ENCODE data around the gene MICU2. TPM values are rescaled to one million over a fixed set of nuclear protein-coding genes. Genes with fewer than 3 reads are reported as not detected.

MICU2 gene
- total and polyA plus RNA-seq, 5 donors from 2014 or later, result 38.8 to 50.5 (median 45.5) TPM

DNA sequence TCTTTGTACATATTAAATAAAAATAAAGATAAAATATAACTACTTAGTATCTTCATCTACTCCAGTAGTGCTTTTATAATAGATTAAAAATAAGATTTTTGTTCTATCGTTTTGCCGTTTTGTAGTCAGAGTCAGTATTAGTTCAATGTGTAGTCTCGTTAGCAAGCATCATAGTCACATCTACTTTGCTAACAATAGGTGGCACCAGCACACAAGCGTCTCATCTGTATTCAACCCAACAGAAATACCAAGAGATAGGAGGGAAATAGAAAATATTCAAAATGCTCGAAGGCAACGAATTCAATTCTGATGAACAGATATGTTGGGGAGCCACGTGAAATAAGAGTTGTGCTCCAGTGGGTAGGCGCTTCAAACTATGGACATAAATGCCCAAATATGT, 21.4 kb upstream of the MICU2 start:
- Histone ChIP-seq H3K9me3 (ENCODE audit: control insufficient read depth in 2 of 2, low read length in 2 of 2) (no peaks in the 10 kb centered on the region), H3K36me3 (ENCODE audit: control insufficient read depth, insufficient read depth, low read length) (no peaks in the 10 kb centered on the region), H3K4me1 (ENCODE audit: control insufficient read depth, insufficient read depth, low read length, poor library complexity, severe bottlenecking) (no peaks in the 10 kb centered on the region), H3K4me3 (ENCODE audit: low read depth, low read length) (no peak overlapping the region), H3K27ac (ENCODE audit: insufficient read depth, low read length, poor library complexity, severe bottlenecking) (no peak overlapping the region), H3K27me3 (ENCODE audit: control insufficient read depth, insufficient read depth, low read length) (peaks cover 3% of the 10 kb centered on the region)
- Mint-ChIP-seq H3K9me3 (peaks cover 0 to 3% (median 0%) of the 10 kb centered on the region in 7 donors), H3K27me3 (peaks cover 23% of the 10 kb centered on the region), H3K4me3 (no peak overlapping the region), H3K27ac (no peak overlapping the region), H3K36me3 (no peaks in the 10 kb centered on the region), H3K4me1 (no peaks in the 10 kb centered on the region)
- DNase-seq (peak in 2 of 3 donors; percentile 33 to 37), ATAC-seq (ENCODE audit: low read depth in 2 of 2) (no peak)

DNA sequence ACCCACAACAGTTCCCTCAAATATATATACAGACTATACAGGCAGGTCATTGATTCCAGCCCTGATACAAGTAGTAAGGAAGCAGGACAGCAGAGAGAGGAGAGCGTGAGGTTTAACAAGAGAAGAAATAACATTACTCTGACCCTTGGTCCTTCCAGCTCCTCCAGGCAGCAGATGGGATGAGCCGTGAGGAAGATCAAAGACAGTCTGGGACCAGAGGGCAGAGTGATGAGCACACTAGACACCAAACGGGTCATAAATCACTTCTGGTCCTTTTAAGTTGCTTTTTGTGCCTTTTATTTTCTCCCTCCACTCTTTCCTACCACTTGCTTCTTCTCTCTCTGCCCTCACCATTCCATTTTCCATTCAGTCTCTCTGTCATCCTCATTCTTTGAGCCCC, 16.9 kb upstream of the MICU2 start:
- no peak overlapping the region for H3K4me3 Mint-ChIP-seq
- H3K27me3 Mint-ChIP-seq, result peaks cover 39% of the 10 kb centered on the region
- peak overlapping the region in 1 of 3 donors; percentile 39 for H3K27ac Mint-ChIP-seq
- peaks cover 10% of the 10 kb centered on the region for H3K27me3 ChIP-seq (ENCODE audit: control insufficient read depth, insufficient read depth, low read length)
- H3K36me3 Mint-ChIP-seq, result no peaks in the 10 kb centered on the region
- peaks cover 0 to 3% (median 0%) of the 10 kb centered on the region in 7 donors for H3K9me3 Mint-ChIP-seq
- DNase-seq (no peak), ATAC-seq (ENCODE audit: low read depth in 2 of 2) (no peak)
- H3K9me3 ChIP-seq (ENCODE audit: control insufficient read depth in 2 of 2, low read length in 2 of 2), result no peaks in the 10 kb centered on the region
- H3K4me3 ChIP-seq (ENCODE audit: low read depth, low read length), result no peak overlapping the region
- no peaks in the 10 kb centered on the region for H3K36me3 ChIP-seq (ENCODE audit: control insufficient read depth, insufficient read depth, low read length)
- no peaks in the 10 kb centered on the region for H3K4me1 Mint-ChIP-seq
- H3K27ac ChIP-seq (ENCODE audit: insufficient read depth, low read length, poor library complexity, severe bottlenecking), result no peak overlapping the region
- H3K4me1 ChIP-seq (ENCODE audit: control insufficient read depth, insufficient read depth, low read length, poor library complexity, severe bottlenecking), result no peaks in the 10 kb centered on the region

DNA sequence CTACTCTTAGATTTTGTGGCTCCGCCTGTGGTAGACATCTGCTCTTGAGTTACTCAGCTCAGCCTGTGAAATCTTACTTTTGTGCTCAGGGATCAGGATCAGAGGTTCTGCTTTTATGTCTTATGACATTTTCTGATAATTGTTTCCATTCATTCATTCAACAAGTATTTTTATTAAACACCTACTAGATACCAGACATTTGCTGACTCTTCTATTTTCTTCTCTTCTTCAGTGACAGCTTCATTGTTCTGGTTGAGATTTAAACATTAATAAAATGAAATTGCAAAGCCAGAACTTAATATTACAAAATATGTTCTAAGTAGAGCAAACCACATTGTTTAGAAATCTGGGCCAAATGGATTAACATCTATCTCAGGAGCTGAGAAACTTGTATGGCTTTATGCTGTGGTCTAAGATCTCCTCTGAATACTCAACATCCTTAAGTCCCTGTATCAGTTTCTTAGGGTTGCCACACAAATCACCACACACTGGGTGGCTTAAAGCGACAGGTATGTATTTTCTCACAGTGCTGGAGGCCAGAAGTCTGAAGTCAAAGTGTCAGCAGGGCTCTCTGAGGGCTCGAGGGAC, 15.8 kb upstream of the MICU2 start:
- no peak overlapping the region for H3K27ac Mint-ChIP-seq
- peaks cover 37% of the 10 kb centered on the region for H3K27me3 Mint-ChIP-seq
- H3K4me1 Mint-ChIP-seq, result no peaks in the 10 kb centered on the region
- H3K27ac ChIP-seq (ENCODE audit: insufficient read depth, low read length, poor library complexity, severe bottlenecking), result no peak overlapping the region
- DNase-seq (no peak), ATAC-seq (ENCODE audit: low read depth in 2 of 2) (no peak)
- H3K4me3 ChIP-seq (ENCODE audit: low read depth, low read length), result no peak overlapping the region
- H3K4me3 Mint-ChIP-seq, result no peak overlapping the region
- peaks cover 12% of the 10 kb centered on the region for H3K27me3 ChIP-seq (ENCODE audit: control insufficient read depth, insufficient read depth, low read length)
- H3K36me3 ChIP-seq (ENCODE audit: control insufficient read depth, insufficient read depth, low read length), result no peaks in the 10 kb centered on the region
- H3K9me3 ChIP-seq (ENCODE audit: control insufficient read depth in 2 of 2, low read length in 2 of 2), result no peaks in the 10 kb centered on the region
- peaks cover 0 to 3% (median 0%) of the 10 kb centered on the region in 7 donors for H3K9me3 Mint-ChIP-seq
- no peaks in the 10 kb centered on the region for H3K36me3 Mint-ChIP-seq
- H3K4me1 ChIP-seq (ENCODE audit: control insufficient read depth, insufficient read depth, low read length, poor library complexity, severe bottlenecking), result no peaks in the 10 kb centered on the region

DNA sequence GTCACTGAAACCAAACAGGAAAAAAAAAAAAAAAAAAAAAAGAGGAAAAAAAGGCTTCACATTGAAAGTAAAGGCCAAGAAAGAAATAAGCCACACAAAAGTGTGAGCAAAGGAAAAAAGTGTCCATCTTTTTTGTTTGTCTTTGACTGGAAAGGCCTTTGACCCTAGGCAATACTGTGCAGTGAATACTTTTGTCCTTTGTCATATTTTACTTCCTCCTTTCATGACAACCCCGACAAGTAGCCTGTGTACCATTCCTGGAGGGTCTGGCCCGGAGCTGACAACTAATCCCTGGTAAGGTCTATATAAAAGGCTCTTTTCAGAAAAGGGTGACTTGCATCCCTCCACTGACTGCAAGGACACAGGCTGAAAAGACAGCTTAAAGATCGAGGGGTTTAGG, 12.9 kb upstream of the MICU2 start:
- H3K9me3 ChIP-seq (ENCODE audit: control insufficient read depth in 2 of 2, low read length in 2 of 2), result no peaks in the 10 kb centered on the region
- no peaks in the 10 kb centered on the region for H3K4me1 Mint-ChIP-seq
- ATAC-seq (ENCODE audit: low read depth in 2 of 2) (no peak), DNase-seq (no peak)
- H3K27ac ChIP-seq (ENCODE audit: insufficient read depth, low read length, poor library complexity, severe bottlenecking), result no peak overlapping the region
- no peaks in the 10 kb centered on the region for H3K36me3 ChIP-seq (ENCODE audit: control insufficient read depth, insufficient read depth, low read length)
- no peak overlapping the region for H3K4me3 ChIP-seq (ENCODE audit: low read depth, low read length)
- H3K4me3 Mint-ChIP-seq, result no peak overlapping the region
- H3K9me3 Mint-ChIP-seq, result peaks cover 0 to under 1% (median 0%) of the 10 kb centered on the region in 7 donors
- H3K4me1 ChIP-seq (ENCODE audit: control insufficient read depth, insufficient read depth, low read length, poor library complexity, severe bottlenecking), result no peaks in the 10 kb centered on the region
- peaks cover 11% of the 10 kb centered on the region for H3K27me3 ChIP-seq (ENCODE audit: control insufficient read depth, insufficient read depth, low read length)
- H3K36me3 Mint-ChIP-seq, result no peaks in the 10 kb centered on the region
- no peak overlapping the region for H3K27ac Mint-ChIP-seq
- peaks cover 42% of the 10 kb centered on the region for H3K27me3 Mint-ChIP-seq

- peaks cover 0 to 1% (median 0%) of the 10 kb centered on the region in 7 donors for H3K9me3 Mint-ChIP-seq
- no peak overlapping the region for H3K4me3 Mint-ChIP-seq
- no peaks in the 10 kb centered on the region for H3K4me1 Mint-ChIP-seq
- DNase-seq, result no peak
- no peak overlapping the region for H3K27ac Mint-ChIP-seq
- no peak for ATAC-seq (ENCODE audit: low read depth in 2 of 2)
- no peaks in the 10 kb centered on the region for H3K4me1 ChIP-seq (ENCODE audit: control insufficient read depth, insufficient read depth, low read length, poor library complexity, severe bottlenecking)
- peaks cover 9% of the 10 kb centered on the region for H3K27me3 ChIP-seq (ENCODE audit: control insufficient read depth, insufficient read depth, low read length)
- no peaks in the 10 kb centered on the region for H3K9me3 ChIP-seq (ENCODE audit: control insufficient read depth in 2 of 2, low read length in 2 of 2)
- no peaks in the 10 kb centered on the region for H3K36me3 Mint-ChIP-seq
- H3K36me3 ChIP-seq (ENCODE audit: control insufficient read depth, insufficient read depth, low read length), result no peaks in the 10 kb centered on the region
- H3K4me3 ChIP-seq (ENCODE audit: low read depth, low read length), result no peak overlapping the region
- no peak overlapping the region for H3K27ac ChIP-seq (ENCODE audit: insufficient read depth, low read length, poor library complexity, severe bottlenecking)
- H3K27me3 Mint-ChIP-seq, result peaks cover 40% of the 10 kb centered on the region
These were observed 12.4 kb upstream of the MICU2 start for GRCh38 chr13:21616205-21616866.

- no peak overlapping the region for H3K27ac ChIP-seq (ENCODE audit: insufficient read depth, low read length, poor library complexity, severe bottlenecking)
- no peaks in the 10 kb centered on the region for H3K4me1 ChIP-seq (ENCODE audit: control insufficient read depth, insufficient read depth, low read length, poor library complexity, severe bottlenecking)
- H3K36me3 ChIP-seq (ENCODE audit: control insufficient read depth, insufficient read depth, low read length), result no peaks in the 10 kb centered on the region
- H3K9me3 ChIP-seq (ENCODE audit: control insufficient read depth in 2 of 2, low read length in 2 of 2), result no peaks in the 10 kb centered on the region
- H3K9me3 Mint-ChIP-seq, result peaks cover 0 to 2% (median 0%) of the 10 kb centered on the region in 7 donors
- ATAC-seq (ENCODE audit: low read depth in 2 of 2) (no peak), DNase-seq (no peak)
- H3K36me3 Mint-ChIP-seq, result no peaks in the 10 kb centered on the region
- no peaks in the 10 kb centered on the region for H3K4me1 Mint-ChIP-seq
- H3K27ac Mint-ChIP-seq, result no peak overlapping the region
- no peak overlapping the region for H3K4me3 Mint-ChIP-seq
- no peak overlapping the region for H3K4me3 ChIP-seq (ENCODE audit: low read depth, low read length)
- H3K27me3 ChIP-seq (ENCODE audit: control insufficient read depth, insufficient read depth, low read length), result peaks cover 9% of the 10 kb centered on the region
- H3K27me3 Mint-ChIP-seq, result peaks cover 36% of the 10 kb centered on the region
These were observed 11.5 kb upstream of the MICU2 start for GRCh38 chr13:21615427-21615826.

- H3K9me3 ChIP-seq (ENCODE audit: control insufficient read depth in 2 of 2, low read length in 2 of 2), result no peaks in the 10 kb centered on the region
- ATAC-seq (ENCODE audit: low read depth in 2 of 2) (no peak), DNase-seq (no peak)
- H3K4me3 ChIP-seq (ENCODE audit: low read depth, low read length), result no peak overlapping the region
- no peaks in the 10 kb centered on the region for H3K36me3 Mint-ChIP-seq
- H3K4me1 Mint-ChIP-seq, result no peaks in the 10 kb centered on the region
- no peak overlapping the region for H3K27ac Mint-ChIP-seq
- peaks cover 0 to 3% (median 0%) of the 10 kb centered on the region in 7 donors for H3K9me3 Mint-ChIP-seq
- peaks cover 43% of the 10 kb centered on the region for H3K27me3 Mint-ChIP-seq
- H3K27ac ChIP-seq (ENCODE audit: insufficient read depth, low read length, poor library complexity, severe bottlenecking), result no peak overlapping the region
- H3K4me1 ChIP-seq (ENCODE audit: control insufficient read depth, insufficient read depth, low read length, poor library complexity, severe bottlenecking), result no peaks in the 10 kb centered on the region
- peaks cover 5% of the 10 kb centered on the region for H3K27me3 ChIP-seq (ENCODE audit: control insufficient read depth, insufficient read depth, low read length)
- no peak overlapping the region for H3K4me3 Mint-ChIP-seq
- H3K36me3 ChIP-seq (ENCODE audit: control insufficient read depth, insufficient read depth, low read length), result no peaks in the 10 kb centered on the region
These were observed 9.8 kb upstream of the MICU2 start for GRCh38 chr13:21613791-21614190.

DNA sequence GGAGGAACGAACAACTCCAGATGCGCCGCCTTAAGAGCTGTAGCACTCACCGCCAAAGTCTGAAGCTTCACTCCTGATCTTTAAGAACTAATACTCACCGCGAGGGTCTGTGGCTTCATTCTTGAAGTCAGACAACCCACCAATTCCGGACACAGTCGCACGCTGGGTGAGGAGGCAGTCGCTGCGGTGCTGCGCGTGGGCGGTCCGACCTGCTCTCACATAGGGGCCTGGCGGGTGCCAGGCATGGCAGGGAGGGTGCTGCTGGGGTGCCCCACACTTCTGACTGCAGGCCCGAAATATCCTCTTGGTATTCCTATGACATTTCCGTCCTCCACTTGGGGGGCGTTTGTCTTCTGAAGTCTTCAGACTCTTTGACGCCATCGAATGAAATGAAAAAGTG, 7.4 kb upstream of the MICU2 start:
- H3K9me3 Mint-ChIP-seq, result peaks cover 0 to 5% (median 0%) of the 10 kb centered on the region in 7 donors
- ATAC-seq (ENCODE audit: low read depth in 2 of 2), result no peak
- H3K27ac ChIP-seq (ENCODE audit: insufficient read depth, low read length, poor library complexity, severe bottlenecking), result no peak overlapping the region

More for the DNA sequence above, 7.4 kb upstream of the MICU2 start:
- Histone ChIP-seq H3K4me3 (ENCODE audit: low read depth, low read length) (no peak overlapping the region), H3K36me3 (ENCODE audit: control insufficient read depth, insufficient read depth, low read length) (no peaks in the 10 kb centered on the region), H3K4me1 (ENCODE audit: control insufficient read depth, insufficient read depth, low read length, poor library complexity, severe bottlenecking) (no peaks in the 10 kb centered on the region), H3K27me3 (ENCODE audit: control insufficient read depth, insufficient read depth, low read length) (peaks cover 12% of the 10 kb centered on the region), H3K9me3 (ENCODE audit: control insufficient read depth in 2 of 2, low read length in 2 of 2) (no peaks in the 10 kb centered on the region)
- no peak for DNase-seq
- Mint-ChIP-seq H3K27ac (no peak overlapping the region), H3K4me3 (no peak overlapping the region), H3K36me3 (no peaks in the 10 kb centered on the region), H3K4me1 (no peaks in the 10 kb centered on the region), H3K27me3 (peaks cover 46% of the 10 kb centered on the region)

All from CD4-positive, CD25-positive, alpha-beta regulatory T cell (primary cell).